ENCODE data around the gene ATG16L2. TPM values are rescaled to one million over a fixed set of nuclear protein-coding genes. Genes with fewer than 3 reads are reported as not detected.

The ATG16L2 gene
- total and polyA plus RNA-seq, 2 donors (not counting 3 experiments of a cell fraction or from before 2014, with no cell fraction given), result 26.5 to 30.5 TPM

DNA sequence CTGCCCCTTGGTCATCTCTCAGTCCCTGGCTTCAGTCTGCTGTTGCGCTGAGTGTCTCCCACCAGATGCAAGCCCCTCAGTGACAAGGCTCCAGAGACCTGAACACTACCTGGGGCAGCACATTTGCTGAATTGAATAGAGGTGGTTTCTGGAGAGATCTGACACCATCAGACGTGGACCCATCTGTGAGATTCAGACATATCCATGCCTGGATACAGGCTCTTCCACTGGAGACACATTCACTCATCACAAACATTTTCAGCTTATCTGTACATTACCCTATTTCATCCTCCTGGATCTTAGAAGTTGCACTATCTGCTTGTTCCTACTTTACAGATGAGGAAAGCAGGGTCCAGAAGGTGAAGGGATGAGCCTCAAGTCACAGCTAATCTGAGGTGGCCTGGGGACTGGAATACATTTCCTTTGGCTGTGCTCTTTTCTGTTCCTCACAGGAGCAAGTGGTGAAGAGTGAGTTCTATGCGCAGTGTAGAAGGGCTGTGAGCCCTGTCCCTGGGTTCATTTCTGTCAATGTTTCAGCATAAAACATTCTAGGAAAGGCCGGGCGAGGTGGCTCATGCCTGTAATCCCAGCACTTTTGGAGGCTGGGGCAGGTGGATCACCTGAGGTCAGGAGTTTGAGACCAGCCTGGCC, 19.0 kb downstream of the ATG16L2 start:
- no peak for TF ChIP-seq JUN (IDR thresholded peaks at IDR 0.05; ENCODE audit: borderline replicate concordance, insufficient read depth, insufficient read length, low read depth)
- no peak for TF ChIP-seq FOS (IDR thresholded peaks at IDR 0.05; ENCODE audit: borderline replicate concordance, insufficient read depth, low read length)
- no peak for TF ChIP-seq POLR2A (IDR thresholded peaks at IDR 0.05; ENCODE audit: low read depth, low read length)
- TF ChIP-seq, protein P1, sequence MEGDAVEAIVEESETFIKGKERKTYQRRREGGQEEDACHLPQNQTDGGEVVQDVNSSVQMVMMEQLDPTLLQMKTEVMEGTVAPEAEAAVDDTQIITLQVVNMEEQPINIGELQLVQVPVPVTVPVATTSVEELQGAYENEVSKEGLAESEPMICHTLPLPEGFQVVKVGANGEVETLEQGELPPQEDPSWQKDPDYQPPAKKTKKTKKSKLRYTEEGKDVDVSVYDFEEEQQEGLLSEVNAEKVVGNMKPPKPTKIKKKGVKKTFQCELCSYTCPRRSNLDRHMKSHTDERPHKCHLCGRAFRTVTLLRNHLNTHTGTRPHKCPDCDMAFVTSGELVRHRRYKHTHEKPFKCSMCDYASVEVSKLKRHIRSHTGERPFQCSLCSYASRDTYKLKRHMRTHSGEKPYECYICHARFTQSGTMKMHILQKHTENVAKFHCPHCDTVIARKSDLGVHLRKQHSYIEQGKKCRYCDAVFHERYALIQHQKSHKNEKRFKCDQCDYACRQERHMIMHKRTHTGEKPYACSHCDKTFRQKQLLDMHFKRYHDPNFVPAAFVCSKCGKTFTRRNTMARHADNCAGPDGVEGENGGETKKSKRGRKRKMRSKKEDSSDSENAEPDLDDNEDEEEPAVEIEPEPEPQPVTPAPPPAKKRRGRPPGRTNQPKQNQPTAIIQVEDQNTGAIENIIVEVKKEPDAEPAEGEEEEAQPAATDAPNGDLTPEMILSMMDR (IDR thresholded peaks at IDR 0.05; ENCODE audit: extremely low read depth in 1 of 2, insufficient read depth in 1 of 2, low read depth in 1 of 2, low read length in 2 of 2), result no peak
- TF ChIP-seq, protein P2, sequence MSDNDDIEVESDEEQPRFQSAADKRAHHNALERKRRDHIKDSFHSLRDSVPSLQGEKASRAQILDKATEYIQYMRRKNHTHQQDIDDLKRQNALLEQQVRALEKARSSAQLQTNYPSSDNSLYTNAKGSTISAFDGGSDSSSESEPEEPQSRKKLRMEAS (IDR thresholded peaks at IDR 0.05; ENCODE audit: insufficient read depth, insufficient read length), result no peak
- TF ChIP-seq EZH2 (IDR thresholded peaks at IDR 0.05; ENCODE audit: borderline replicate concordance, low read depth, low read length, severe bottlenecking), result no peak
- TF ChIP-seq POLR2AphosphoS5 (IDR thresholded peaks at IDR 0.05; ENCODE audit: insufficient read depth, low read depth, low read length), result no peak
- TF ChIP-seq GATA2 (IDR thresholded peaks at IDR 0.05; ENCODE audit: insufficient read depth, insufficient read length, low read depth, low read length), result no peak
- TF ChIP-seq MYC (IDR thresholded peaks at IDR 0.05; ENCODE audit: low read depth, low read length), result no peak

More for the DNA sequence above, 19.0 kb downstream of the ATG16L2 start:
- H3K27ac ChIP-seq (ENCODE audit: insufficient read depth, low read depth, low read length), result no peak overlapping the region
- no TSS peak for BruUV-seq (replicated peaks)
- dilution Hi-C loops (cut with MboI; ENCODE audit: extremely low pct_ligation_motif_present, low sequenced_read_pairs), result no loop called here
- DNase-seq (ENCODE audit: low read depth, low spot score), result no peak
- no peaks in the 10 kb centered on the region for H4K20me1 ChIP-seq (replicated peaks; ENCODE audit: control insufficient read depth, extremely low read depth, insufficient read depth, low read length)
- H2AFZ ChIP-seq (ENCODE audit: low read depth, low read length), result no peak overlapping the region
- H3K4me3 ChIP-seq (replicated peaks in 1 of 3; ENCODE audit: insufficient read depth in 1 of 3, low read depth in 1 of 3, low read length in 3 of 3), result no peak overlapping the region
- no peaks in the 10 kb centered on the region for H3K79me2 ChIP-seq (ENCODE audit: control insufficient read depth, insufficient read depth, low read length)
- no peaks in the 10 kb centered on the region for H3K27me3 ChIP-seq (ENCODE audit: control insufficient read depth in 2 of 2, insufficient read depth in 2 of 2, low read length in 2 of 2)
- H3K9me3 ChIP-seq (replicated peaks; ENCODE audit: control insufficient read depth, insufficient read depth, low read length), result no peaks in the 10 kb centered on the region
- CTCF ChIA-PET, result interaction anchor here (1.0 to 7.9 kb wide), 9 partner anchors 8 to 456 kb away, joined by 3 to 196 read pairs (median 21); partner anchors contain the start of gene FCHSD2
- H3K4me2 ChIP-seq (ENCODE audit: insufficient read depth, low read length), result no peak overlapping the region
- POLR2A ChIA-PET, result interaction anchor here (0.6 to 1.2 kb wide), 2 partner anchors 346 to 412 kb away, joined by 3 to 5 read pairs; no protein-coding TSS in a partner anchor
- peaks cover 11% of the 10 kb centered on the region for H3K4me1 ChIP-seq (ENCODE audit: control insufficient read depth, extremely low read depth, insufficient read depth, low read length)
- FAIRE-seq, result no peak
- no peak overlapping the region for H3K9ac ChIP-seq (replicated peaks; ENCODE audit: extremely low read depth, insufficient read depth, low read length)
- peaks cover 0 to 6% of the 10 kb centered on the region in 2 experiments for H3K36me3 ChIP-seq (ENCODE audit: control insufficient read depth in 2 of 2, extremely low read depth in 1 of 2, insufficient read depth in 2 of 2, low read length in 2 of 2)
- intact Hi-C loops (cut with micrococcal nuclease), result loop anchor here (5.0 kb wide), 1 partner anchor 89 kb away; no protein-coding TSS in a partner anchor
- H3K9me1 ChIP-seq (replicated peaks; ENCODE audit: control insufficient read depth, extremely low read depth, insufficient read depth, low read length), result no peaks in the 10 kb centered on the region

All from endothelial cell of umbilical vein (primary cell).